Suprapubic skin (tissue), 4 donors: ENCODE results near the gene SHLD1. TPM values are rescaled to one million over a fixed set of nuclear protein-coding genes. Genes with fewer than 3 reads are reported as not detected.

Experiments
- DNase-seq, 2 donors: peaks; one replicate each; pipeline ENCODE4 v3.0.0-alpha.2; 2019; ENCODE audit warnings: low spot score in 2 of 2
- H3K27ac ChIP-seq: fragments of 200-600 bp; sonication (generic); one replicate; pipeline ENCODE4 v1.5.1; 2019
- H3K27me3 ChIP-seq: fragments of 200-600 bp; sonication (generic); one replicate; pipeline ENCODE4 v1.5.1; 2019
- H3K36me3 ChIP-seq: fragments of 200-600 bp; sonication (generic); one replicate; pipeline ENCODE4 v1.5.1; 2019
- H3K4me1 ChIP-seq: fragments of 200-600 bp; sonication (generic); one replicate; pipeline ENCODE4 v1.5.1; 2019
- H3K4me3 ChIP-seq: fragments of 200-600 bp; sonication (generic); one replicate; pipeline ENCODE4 v1.5.1; 2019; ENCODE audit warnings: mild to moderate bottlenecking
- H3K9me3 ChIP-seq: fragments of 200-600 bp; sonication (generic); one replicate; pipeline ENCODE4 v1.5.1; 2019
- EP300 ChIP-seq: sonication (generic); formaldehyde crosslinking; IDR thresholded peaks from one replicate; pipeline ENCODE4 v1.6.1; 2017; ENCODE audit warnings: antibody characterized with exemption
- POLR2A ChIP-seq, 2 donors: fragments of 450-650 bp; IDR thresholded peaks; one replicate each; pipeline ENCODE4 v1.6.1; 2017; ENCODE audit warnings: antibody characterized with exemption in 2 of 2, mild to moderate bottlenecking in 2 of 2, moderate library complexity in 2 of 2
- POLR2AphosphoS5 ChIP-seq, 3 donors: sonication (generic); formaldehyde crosslinking; IDR thresholded peaks; one replicate each; pipeline ENCODE4 v1.6.1; 2017; ENCODE audit warnings: antibody characterized with exemption in 3 of 3
- WGBS: methylation state at CpG from one replicate; pipeline ENCODE4 v1.1.5; 2018; 5-methylcytosine and 5-hydroxymethylcytosine counted together
- total RNA-seq, 4 donors: library from RNA; depleted of rRNA; stranded (reverse); fragments of >200 nt; gene quantifications; one replicate each; pipeline ENCODE4 v1.1.0, GENCODE V29; 2016
- TF ChIP-seq, protein P1 (sequence below), 2 donors: fragments of 200-600 bp in 1 of 2; fragments of 450-650 bp in 1 of 2; sonication (generic) in 1 of 2; IDR thresholded peaks; one replicate each; pipeline ENCODE4 v1.5.1; 2016 to 2019; ENCODE audit warnings: antibody characterized with exemption in 2 of 2, mild to moderate bottlenecking in 1 of 2, moderate library complexity in 1 of 2

The SHLD1 gene
- total RNA-seq, 4 donors from 2014 or later = 3.3 to 3.9 (median 3.7) TPM

DNA sequence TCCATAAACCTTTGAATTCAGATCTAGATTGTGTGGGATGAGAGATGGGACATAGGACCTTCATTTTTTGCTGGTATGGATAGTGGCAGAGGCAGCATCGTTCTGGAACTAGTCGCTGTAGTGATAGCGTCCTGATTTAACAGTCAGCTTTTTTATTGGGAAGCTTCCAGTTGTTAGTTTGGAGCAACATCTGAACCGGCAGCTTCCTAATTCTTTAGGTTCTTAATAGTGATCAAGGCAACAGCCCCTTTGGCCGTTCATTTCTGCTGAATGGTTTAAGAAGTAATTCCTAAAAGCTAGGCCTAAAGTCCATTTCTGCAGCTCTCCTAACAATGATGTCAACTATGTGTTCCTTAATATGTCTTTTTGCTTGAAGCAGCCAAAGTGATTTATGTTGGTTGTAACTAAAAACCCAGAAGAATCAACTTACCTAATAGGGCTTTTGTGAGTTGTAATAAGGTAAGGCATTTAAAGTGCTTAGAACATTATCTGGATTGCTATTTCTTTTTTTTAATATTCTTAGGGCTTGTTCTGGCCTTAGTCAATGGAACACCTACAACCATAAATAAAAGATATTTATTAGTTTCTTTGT is 90.3 kb downstream of the SHLD1 start:
- DNase-seq = no peak
- Histone ChIP-seq H3K4me1 (peaks cover 4% of the 10 kb centered on the region), H3K36me3 (no peaks in the 10 kb centered on the region), H3K4me3 (no peak overlapping the region), H3K27ac (no peak overlapping the region), H3K27me3 (no peaks in the 10 kb centered on the region), H3K9me3 (no peaks in the 10 kb centered on the region)
- 93% methylated on average over 5 of the region's 5 CpGs for WGBS
- TF ChIP-seq EP300 (no peak), POLR2AphosphoS5 (IDR thresholded peaks at IDR 0.05) (no peak), POLR2A (IDR thresholded peaks at IDR 0.05) (no peak)
- TF ChIP-seq, protein P1, sequence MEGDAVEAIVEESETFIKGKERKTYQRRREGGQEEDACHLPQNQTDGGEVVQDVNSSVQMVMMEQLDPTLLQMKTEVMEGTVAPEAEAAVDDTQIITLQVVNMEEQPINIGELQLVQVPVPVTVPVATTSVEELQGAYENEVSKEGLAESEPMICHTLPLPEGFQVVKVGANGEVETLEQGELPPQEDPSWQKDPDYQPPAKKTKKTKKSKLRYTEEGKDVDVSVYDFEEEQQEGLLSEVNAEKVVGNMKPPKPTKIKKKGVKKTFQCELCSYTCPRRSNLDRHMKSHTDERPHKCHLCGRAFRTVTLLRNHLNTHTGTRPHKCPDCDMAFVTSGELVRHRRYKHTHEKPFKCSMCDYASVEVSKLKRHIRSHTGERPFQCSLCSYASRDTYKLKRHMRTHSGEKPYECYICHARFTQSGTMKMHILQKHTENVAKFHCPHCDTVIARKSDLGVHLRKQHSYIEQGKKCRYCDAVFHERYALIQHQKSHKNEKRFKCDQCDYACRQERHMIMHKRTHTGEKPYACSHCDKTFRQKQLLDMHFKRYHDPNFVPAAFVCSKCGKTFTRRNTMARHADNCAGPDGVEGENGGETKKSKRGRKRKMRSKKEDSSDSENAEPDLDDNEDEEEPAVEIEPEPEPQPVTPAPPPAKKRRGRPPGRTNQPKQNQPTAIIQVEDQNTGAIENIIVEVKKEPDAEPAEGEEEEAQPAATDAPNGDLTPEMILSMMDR (IDR thresholded peaks at IDR 0.05) = no peak

DNA sequence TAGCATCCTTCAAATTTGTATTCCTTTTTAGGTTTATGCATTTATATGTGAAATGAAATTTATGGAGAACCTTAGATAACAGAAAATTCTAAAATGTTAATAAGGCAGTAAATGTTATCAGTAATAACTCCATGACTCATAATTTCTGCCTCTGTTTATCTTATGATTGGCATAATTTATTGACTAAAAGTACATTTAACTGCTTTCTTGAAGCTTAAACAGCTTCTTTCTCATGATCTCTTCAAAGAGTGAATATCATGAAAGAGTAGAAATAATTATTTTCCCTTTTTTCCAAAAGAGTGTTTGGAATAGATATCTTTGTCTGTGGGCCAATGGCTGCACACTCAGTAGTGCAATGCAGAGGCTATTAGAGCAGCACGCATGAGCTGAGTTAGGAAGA is 91.3 kb downstream of the SHLD1 start:
- Histone ChIP-seq H3K4me1 (peaks cover 3% of the 10 kb centered on the region), H3K27me3 (no peaks in the 10 kb centered on the region), H3K4me3 (no peak overlapping the region), H3K36me3 (no peaks in the 10 kb centered on the region), H3K9me3 (no peaks in the 10 kb centered on the region), H3K27ac (no peak overlapping the region)
- 96% methylated on average over 1 of the region's 1 CpG for WGBS
- DNase-seq = no peak
- TF ChIP-seq, protein P1 (IDR thresholded peaks at IDR 0.05) = no peak
- no peak for TF ChIP-seq POLR2A (IDR thresholded peaks at IDR 0.05)
- TF ChIP-seq EP300 = no peak
- TF ChIP-seq POLR2AphosphoS5 (IDR thresholded peaks at IDR 0.05) = no peak

DNA sequence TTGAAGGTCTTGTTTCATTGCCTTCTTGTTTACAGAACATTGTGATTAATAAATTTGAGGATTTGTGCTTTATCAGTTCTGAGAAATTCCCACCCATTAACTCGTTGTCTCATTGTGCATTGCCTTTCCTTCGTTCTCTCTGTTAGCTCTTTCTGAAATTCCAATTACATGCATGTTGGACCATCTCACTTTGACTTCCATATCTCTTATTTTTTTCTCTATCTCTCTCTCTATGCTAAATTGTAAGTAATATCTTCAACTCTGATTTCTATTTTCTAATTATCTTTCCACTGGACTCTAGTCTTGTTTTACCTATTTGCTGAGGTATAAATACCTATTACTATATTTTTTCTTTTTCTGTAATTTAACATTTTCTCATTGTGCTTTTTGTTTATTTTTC is 92.3 kb downstream of the SHLD1 start:
- H3K4me1 ChIP-seq = peaks cover 3% of the 10 kb centered on the region
- TF ChIP-seq POLR2AphosphoS5 (IDR thresholded peaks at IDR 0.05) = no peak
- TF ChIP-seq, protein P1 (IDR thresholded peaks at IDR 0.05) = no peak
- DNase-seq = no peak
- H3K9me3 ChIP-seq = no peaks in the 10 kb centered on the region
- WGBS = 95% methylated on average over 2 of the region's 2 CpGs
- no peaks in the 10 kb centered on the region for H3K36me3 ChIP-seq
- no peak overlapping the region for H3K4me3 ChIP-seq
- no peak overlapping the region for H3K27ac ChIP-seq
- H3K27me3 ChIP-seq = no peaks in the 10 kb centered on the region

DNA sequence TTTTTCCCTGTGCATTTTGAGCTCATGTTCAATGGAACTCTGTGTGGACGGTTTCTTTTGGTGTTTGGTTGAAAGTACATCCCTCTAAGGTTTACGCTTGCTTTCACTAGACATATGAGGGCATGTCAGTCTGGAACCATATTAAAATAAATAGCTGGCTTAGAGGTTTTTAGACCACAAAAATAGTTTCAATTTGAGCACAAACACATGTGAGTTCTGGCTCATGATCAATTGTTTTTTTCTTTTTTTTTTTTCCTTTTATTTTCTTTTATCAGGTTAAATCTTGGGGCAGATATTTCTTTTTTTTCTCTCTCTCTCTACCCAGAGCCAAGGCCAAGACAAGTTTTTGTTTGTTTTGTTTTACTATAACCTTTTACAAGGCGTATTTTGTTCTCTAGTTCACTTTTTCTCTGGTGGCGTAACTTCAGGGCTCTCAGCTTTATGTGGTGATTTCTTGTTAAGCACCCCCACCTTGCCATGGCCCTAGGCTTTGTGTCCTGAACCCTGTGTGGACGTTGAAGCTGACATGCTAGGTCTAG is 92.9 kb downstream of the SHLD1 start:
- Histone ChIP-seq H3K4me1 (peaks cover 3% of the 10 kb centered on the region), H3K27ac (no peak overlapping the region), H3K36me3 (no peaks in the 10 kb centered on the region), H3K4me3 (no peak overlapping the region), H3K9me3 (no peaks in the 10 kb centered on the region), H3K27me3 (no peaks in the 10 kb centered on the region)
- TF ChIP-seq, protein P1 (IDR thresholded peaks at IDR 0.05) = no peak
- TF ChIP-seq POLR2AphosphoS5 (IDR thresholded peaks at IDR 0.05) (no peak), EP300 (no peak), POLR2A (IDR thresholded peaks at IDR 0.05) (no peak)
- DNase-seq = no peak
- 72% methylated on average over 5 of the region's 5 CpGs for WGBS

DNA sequence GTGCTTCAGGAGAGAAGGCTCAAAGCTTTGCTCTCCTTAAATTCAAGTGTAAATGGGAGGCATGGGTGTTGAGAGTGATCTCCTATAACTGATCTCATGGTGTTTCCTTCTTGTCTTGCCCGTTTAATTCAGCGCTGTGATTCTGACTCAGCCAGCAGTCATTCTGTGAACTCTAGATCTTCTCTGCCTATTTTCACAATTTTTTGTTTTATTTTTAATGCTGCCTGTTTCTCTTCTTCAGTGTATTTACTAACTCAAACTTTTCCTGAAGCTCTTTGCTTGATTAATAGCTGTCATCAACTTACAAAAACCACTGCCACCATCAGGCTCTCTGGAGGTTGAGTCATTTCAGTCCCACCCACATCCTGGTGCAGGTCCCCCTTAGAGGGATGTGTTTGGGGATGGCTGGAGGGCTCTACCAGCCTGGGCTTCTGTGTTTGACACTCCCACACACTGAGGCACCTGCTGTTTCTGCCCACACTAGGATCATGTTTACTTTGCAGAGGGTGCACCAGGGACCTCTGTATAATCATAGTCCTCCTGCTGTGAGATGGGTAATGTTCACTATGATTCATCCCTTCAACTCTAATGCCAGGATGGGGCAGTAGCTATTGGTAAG is 94.0 kb downstream of the SHLD1 start:
- Histone ChIP-seq H3K36me3 (no peaks in the 10 kb centered on the region), H3K4me3 (no peak overlapping the region), H3K4me1 (peaks cover 3% of the 10 kb centered on the region), H3K27me3 (no peaks in the 10 kb centered on the region), H3K27ac (no peak overlapping the region), H3K9me3 (no peaks in the 10 kb centered on the region)
- TF ChIP-seq EP300 (no peak), POLR2A (IDR thresholded peaks at IDR 0.05) (no peak), POLR2AphosphoS5 (IDR thresholded peaks at IDR 0.05) (no peak)
- TF ChIP-seq, protein P1 (IDR thresholded peaks at IDR 0.05) = no peak
- WGBS = 67% methylated on average over 2 of the region's 2 CpGs
- no peak for DNase-seq
